RWPE1 (cell line): ENCODE data around the gene GMFB.

ENCODE experiments used
- CTCF ChIA-PET: fragments of 350-600 bp; sonication (Branson Sonifier 250); formaldehyde crosslinking; extraction: SDS; loops from one replicate; lab custom pipeline; 2021; lab: Yijun Ruan, JAX
- POLR2A ChIA-PET: fragments of 400-600 bp; formaldehyde crosslinking; extraction: SDS; loops from one replicate; lab custom pipeline; 2020; ENCODE audit warnings: antibody characterized with exemption; ENCODE audit not compliant: low non-redundant PET; lab: Yijun Ruan, JAX
- DNase-seq: peaks from one replicate; pipeline ENCODE4 v3.0.0; 2012; ENCODE audit warnings: low spot score
- H3K27ac ChIP-seq: fragments of 450-650 bp; 2 replicates; pipeline ENCODE4 v1.5.1; 2017
- CTCF ChIP-seq: fragments of 450-650 bp; conservative IDR thresholded peaks from 2 replicates; pipeline ENCODE4 v1.5.1; 2017; ENCODE audit warnings: low read depth, mild to moderate bottlenecking

The GMFB gene

GRCh38 chr14:54532111-54533012 is 43.6 kb upstream of the GMFB start:
- no peak overlapping the region for H3K27ac ChIP-seq
- ChIA-PET CTCF (interaction anchor here (0.5 kb wide), 1 partner anchor 222 kb away, joined by 4 read pairs; no protein-coding TSS in a partner anchor), POLR2A (no interaction called here)
- DNase-seq, result no peak
- TF ChIP-seq CTCF, result no peak

GRCh38 chr14:54529811-54530210 is 41.0 kb upstream of the GMFB start:
- no peak for DNase-seq

GRCh38 chr14:54528973-54529372 is 40.2 kb upstream of the GMFB start:
- no peak for TF ChIP-seq CTCF
- CTCF ChIA-PET, result interaction anchor here (0.6 kb wide), 1 partner anchor 1582 kb away, joined by 5 read pairs; no protein-coding TSS in a partner anchor
- no peak overlapping the region for H3K27ac ChIP-seq
- POLR2A ChIA-PET, result no interaction called here
- no peak for DNase-seq

More at GRCh38 chr14:54529811-54530210, 41.0 kb upstream of the GMFB start:
- no peak for TF ChIP-seq CTCF
- ChIA-PET CTCF (no interaction called here), POLR2A (interaction anchor here (0.6 kb wide), 1 partner anchor 11 kb away, joined by 5 read pairs; no protein-coding TSS in a partner anchor)
- H3K27ac ChIP-seq, result no peak overlapping the region

GRCh38 chr14:54524410-54524809 is 35.6 kb upstream of the GMFB start:
- ChIA-PET POLR2A (no interaction called here), CTCF (no interaction called here)
- DNase-seq, result no peak
- no peak for TF ChIP-seq CTCF
- no peak overlapping the region for H3K27ac ChIP-seq

GRCh38 chr14:54516709-54517108 is 27.9 kb upstream of the GMFB start:
- ChIA-PET CTCF (interaction anchor here (0.6 to 0.7 kb wide), 2 partner anchors 14 to 32 kb away, joined by 3 to 4 read pairs; no protein-coding TSS in a partner anchor), POLR2A (no interaction called here)
- H3K27ac ChIP-seq, result no peak overlapping the region
- DNase-seq, result no peak
- TF ChIP-seq CTCF, result no peak

GRCh38 chr14:54515670-54516069 is 26.9 kb upstream of the GMFB start:
- ChIA-PET POLR2A (no interaction called here), CTCF (no interaction called here)
- TF ChIP-seq CTCF, result no peak

More at GRCh38 chr14:54515670-54516069, 26.9 kb upstream of the GMFB start:
- DNase-seq, result no peak
- H3K27ac ChIP-seq, result no peak overlapping the region
